Body of pancreas (tissue), 4 donors: ENCODE measurements around the gene MSN.

ENCODE experiments used
- POLR2A ChIP-seq, 3 donors: fragments of 450-650 bp; IDR thresholded peaks; one replicate each; pipeline ENCODE4 v1.6.1; 2016; ENCODE audit warnings: antibody characterized with exemption in 3 of 3, mild to moderate bottlenecking in 2 of 3
- TF ChIP-seq, protein P1 (sequence below), 7 experiments: fragments of 450-650 bp in 4 of 7; fragments of 200-600 bp in 3 of 7; sonication (generic) in 3 of 7; IDR thresholded peaks; one replicate each; pipeline ENCODE4 v1.5.1; 2016 to 2019; ENCODE audit warnings: antibody characterized with exemption in 7 of 7

DNA sequence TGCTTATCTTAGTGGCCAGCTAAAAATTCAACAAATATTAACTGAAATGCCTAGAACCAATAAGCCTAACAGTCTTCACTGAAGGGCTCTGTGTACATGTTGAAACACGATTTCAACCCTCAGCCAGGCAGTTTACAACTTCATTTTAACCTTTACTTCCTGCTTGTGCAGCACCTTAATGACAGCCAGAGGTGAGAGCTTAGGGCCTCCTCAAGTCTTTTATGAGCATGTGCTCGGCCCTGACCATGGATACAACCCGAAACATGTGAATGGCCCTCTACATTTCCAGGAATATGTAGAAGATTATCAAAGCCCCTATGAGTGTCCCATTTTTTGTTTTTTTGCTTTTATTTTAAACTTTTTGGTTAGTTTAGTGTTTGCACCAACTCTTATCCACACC, 88.3 kb downstream of the MSN start:
- TF ChIP-seq, protein P1, sequence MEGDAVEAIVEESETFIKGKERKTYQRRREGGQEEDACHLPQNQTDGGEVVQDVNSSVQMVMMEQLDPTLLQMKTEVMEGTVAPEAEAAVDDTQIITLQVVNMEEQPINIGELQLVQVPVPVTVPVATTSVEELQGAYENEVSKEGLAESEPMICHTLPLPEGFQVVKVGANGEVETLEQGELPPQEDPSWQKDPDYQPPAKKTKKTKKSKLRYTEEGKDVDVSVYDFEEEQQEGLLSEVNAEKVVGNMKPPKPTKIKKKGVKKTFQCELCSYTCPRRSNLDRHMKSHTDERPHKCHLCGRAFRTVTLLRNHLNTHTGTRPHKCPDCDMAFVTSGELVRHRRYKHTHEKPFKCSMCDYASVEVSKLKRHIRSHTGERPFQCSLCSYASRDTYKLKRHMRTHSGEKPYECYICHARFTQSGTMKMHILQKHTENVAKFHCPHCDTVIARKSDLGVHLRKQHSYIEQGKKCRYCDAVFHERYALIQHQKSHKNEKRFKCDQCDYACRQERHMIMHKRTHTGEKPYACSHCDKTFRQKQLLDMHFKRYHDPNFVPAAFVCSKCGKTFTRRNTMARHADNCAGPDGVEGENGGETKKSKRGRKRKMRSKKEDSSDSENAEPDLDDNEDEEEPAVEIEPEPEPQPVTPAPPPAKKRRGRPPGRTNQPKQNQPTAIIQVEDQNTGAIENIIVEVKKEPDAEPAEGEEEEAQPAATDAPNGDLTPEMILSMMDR (IDR thresholded peaks at IDR 0.05), result no peak
- no peak for TF ChIP-seq POLR2A (IDR thresholded peaks at IDR 0.05)
